ENCODE data around the gene RFTN1.
"Not testable (repeated sequence)": the region's sequence is repeated elsewhere in the genome, so short reads cannot be mapped to it uniquely, and the experiment has no call there.

Gene RFTN1

GRCh38 chr3:16322189-16322588 lies 191.3 kb downstream of the RFTN1 start:
- DNase-seq: no peak

GRCh38 chr3:16320711-16321110 lies 192.8 kb downstream of the RFTN1 start:
- DNase-seq: no peak

GRCh38 chr3:16319723-16320122 lies 193.8 kb downstream of the RFTN1 start:
- no peak for DNase-seq

GRCh38 chr3:16319307-16319706 lies 194.2 kb downstream of the RFTN1 start:
- peak in 4 of 5 experiments; percentile 62 to 90 (median 72) for DNase-seq

- no peak for DNase-seq
Measured at GRCh38 chr3:16318176-16318575, 195.3 kb downstream of the RFTN1 start.

- DNase-seq: no peak
Measured at GRCh38 chr3:16317561-16317945, 195.9 kb downstream of the RFTN1 start.

GRCh38 chr3:16316847-16317560 lies 196.5 kb downstream of the RFTN1 start:
- no peak for DNase-seq

- no peak for DNase-seq
Measured at GRCh38 chr3:16316396-16316795, 197.1 kb downstream of the RFTN1 start.

- DNase-seq: no peak
Measured at GRCh38 chr3:16315623-16316022, 197.9 kb downstream of the RFTN1 start.

GRCh38 chr3:16313886-16314645 lies 199.4 kb downstream of the RFTN1 start:
- DNase-seq: no peak

GRCh38 chr3:16311960-16312451 lies 201.5 kb downstream of the RFTN1 start:
- peak in 3 of 5 experiments; percentile 52 to 92 (median 74) for DNase-seq

- DNase-seq: not testable (repeated sequence)
Measured at GRCh38 chr3:16310486-16310885, 203.0 kb downstream of the RFTN1 start.

- DNase-seq: peak in 4 of 5 experiments; percentile 35 to 95 (median 52)
Measured at GRCh38 chr3:16309558-16309957, 203.9 kb downstream of the RFTN1 start.

GRCh38 chr3:16308727-16309126 lies 204.8 kb downstream of the RFTN1 start:
- DNase-seq: no peak

GRCh38 chr3:16307832-16308531 lies 205.5 kb downstream of the RFTN1 start:
- DNase-seq: no peak

- DNase-seq: peak in 3 of 5 experiments; percentile 33 to 64 (median 60)
Measured at GRCh38 chr3:16305111-16305541, 208.4 kb downstream of the RFTN1 start.

GRCh38 chr3:16304061-16305010 lies 209.2 kb downstream of the RFTN1 start:
- no peak for DNase-seq

GRCh38 chr3:16303037-16303575 lies 210.4 kb downstream of the RFTN1 start:
- no peak for DNase-seq

GRCh38 chr3:16302082-16302631 lies 211.3 kb downstream of the RFTN1 start:
- DNase-seq: no peak

- DNase-seq: peak in 1 of 5 experiments; percentile 49
Measured at GRCh38 chr3:16301507-16301906, 212.0 kb downstream of the RFTN1 start.

- peak in 3 of 5 experiments; percentile 30 to 90 (median 74) for DNase-seq
Measured at GRCh38 chr3:16300881-16301359, 212.6 kb downstream of the RFTN1 start.

Data from T-helper 2 cell (primary cell).